Left cardiac atrium (tissue), 4 donors: ENCODE results near the gene FAS. TPM values are rescaled to one million over a fixed set of nuclear protein-coding genes. Genes with fewer than 3 reads are reported as not detected.
A peak's percentile ranks its signal among the peaks of the same experiment; 100 is the strongest.
"Not testable (repeated sequence)": the region's sequence is repeated elsewhere in the genome, so short reads cannot be mapped to it uniquely, and the experiment has no call there.

ENCODE experiments used
- ATAC-seq, 2 donors: fragments of 200-7000 bp; cut with Tn5 transposase; one replicate each; pipeline ENCODE4 v1.9.1; 2020; ENCODE audit warnings: mild to moderate bottlenecking in 2 of 2, moderate library complexity in 2 of 2
- DNase-seq: peaks from one replicate; pipeline ENCODE4 v3.0.0-alpha.2; 2020
- intact Hi-C, 2 donors: fragments of 100-400 bp; cut with DNase I; formaldehyde crosslinking; loops; one replicate each; pipeline versions ENCODE4 v1.14.1 to v1.15.1; 2022 to 2023
- total RNA-seq, 2 donors: library from RNA; stranded (reverse); fragmentation: NEBNext Ultra II Directional; extraction: Animal tissue kit (Norgen Biotek cat#: 25700); gene quantifications; one replicate each; pipeline ENCODE4 v1.2.1, GENCODE V29; 2021
- donor health status: DM: no; HTN: yes; CAD: no.
- donor health status: DM: no; HTN: yes; CAD: no; lungs with severe emphysema.
- donor health status: DM: yes; HTN: yes; CAD: no.
- donor health status: Dilated cardiomyopathy.

Gene FAS
- total RNA-seq, 2 donors from 2014 or later, result 6.6 to 8.1 TPM

DNA sequence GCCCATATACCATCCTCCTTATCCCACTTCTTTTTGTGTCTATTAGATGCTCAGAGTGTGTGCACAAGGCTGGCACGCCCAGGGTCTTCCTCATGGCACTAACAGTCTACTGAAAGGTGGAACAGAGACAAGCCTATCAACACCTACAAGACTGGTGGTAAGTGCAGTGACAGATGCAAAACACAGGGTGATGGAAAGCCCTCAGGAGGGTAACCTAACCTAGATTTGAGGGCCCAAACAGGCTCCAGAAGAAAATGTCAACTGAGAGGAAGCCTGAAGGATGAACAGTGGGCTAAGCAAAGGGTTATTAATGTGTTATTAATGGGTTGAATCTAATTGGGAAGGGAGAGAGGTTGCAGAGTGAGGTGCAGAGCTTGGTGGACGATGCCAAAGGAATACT is 1.2 kb upstream of the FAS start:
- intact Hi-C loops, result loop anchor here (5.0 kb wide), 1 partner anchor 152 kb away; no protein-coding TSS in a partner anchor

DNA sequence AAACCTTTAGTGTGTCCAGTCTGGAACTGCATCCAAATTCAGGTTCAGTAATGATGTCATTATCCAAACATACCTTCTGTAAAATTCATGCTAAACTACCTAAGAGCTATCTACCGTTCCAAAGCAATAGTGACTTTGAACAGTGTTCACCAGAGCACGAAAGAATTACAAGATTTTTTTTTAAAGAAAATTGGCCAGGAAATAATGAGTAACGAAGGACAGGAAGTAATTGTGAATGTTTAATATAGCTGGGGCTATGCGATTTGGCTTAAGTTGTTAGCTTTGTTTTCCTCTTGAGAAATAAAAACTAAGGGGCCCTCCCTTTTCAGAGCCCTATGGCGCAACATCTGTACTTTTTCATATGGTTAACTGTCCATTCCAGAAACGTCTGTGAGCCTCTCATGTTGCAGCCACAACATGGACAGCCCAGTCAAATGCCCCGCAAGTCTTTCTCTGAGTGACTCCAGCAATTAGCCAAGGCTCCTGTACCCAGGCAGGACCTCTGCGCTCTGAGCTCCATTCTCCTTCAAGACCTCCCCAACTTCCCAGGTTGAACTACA is 694 bp upstream of the FAS start:
- DNase-seq (no peak), ATAC-seq (peak; percentile 25 to 45)
- intact Hi-C loops, result loop anchor here (5.0 kb wide), 2 partner anchors 53 to 153 kb away; no protein-coding TSS in a partner anchor

More for the DNA sequence above, 1.2 kb upstream of the FAS start:
- ATAC-seq, result no peak
- no peak for DNase-seq

DNA sequence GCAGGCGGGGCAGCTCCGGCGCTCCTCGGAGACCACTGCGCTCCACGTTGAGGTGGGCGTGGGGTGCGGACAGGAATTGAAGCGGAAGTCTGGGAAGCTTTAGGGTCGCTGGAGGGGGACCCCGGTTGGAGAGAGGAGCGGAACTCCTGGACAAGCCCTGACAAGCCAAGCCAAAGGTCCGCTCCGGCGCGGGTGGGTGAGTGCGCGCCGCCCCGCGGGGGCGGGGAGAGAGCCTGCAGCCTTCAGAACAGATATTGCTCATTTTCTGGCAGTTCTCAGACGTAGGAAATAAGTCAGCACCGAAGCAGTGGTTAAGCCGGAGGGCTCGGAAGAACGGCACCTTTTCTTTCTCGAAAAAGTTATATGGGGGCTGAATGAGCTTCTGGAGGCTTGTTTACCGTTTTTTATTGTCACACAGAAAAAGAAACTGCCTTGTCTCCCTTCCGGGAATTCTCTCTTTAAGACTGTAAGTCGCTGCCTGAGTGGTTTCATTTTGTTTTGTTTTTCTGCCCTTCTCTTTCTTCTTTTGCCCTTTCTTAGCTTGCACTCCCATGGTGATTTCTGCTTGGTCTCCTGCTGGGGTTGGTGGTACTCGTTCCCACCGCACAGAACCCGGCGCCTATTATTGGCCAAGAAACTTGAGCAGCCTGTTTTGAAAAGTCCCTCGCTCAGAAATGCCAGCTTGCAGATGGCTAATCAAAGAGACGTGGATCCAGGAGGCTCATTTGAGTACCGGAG is 732 bp downstream of the FAS start:
- peak; percentile 83 to 87 for ATAC-seq
- intact Hi-C loops, result loop anchor here in 1 of 2 donors (5.0 kb wide), 1 partner anchor 54 kb away; no protein-coding TSS in a partner anchor
- peak; percentile 79 for DNase-seq

DNA sequence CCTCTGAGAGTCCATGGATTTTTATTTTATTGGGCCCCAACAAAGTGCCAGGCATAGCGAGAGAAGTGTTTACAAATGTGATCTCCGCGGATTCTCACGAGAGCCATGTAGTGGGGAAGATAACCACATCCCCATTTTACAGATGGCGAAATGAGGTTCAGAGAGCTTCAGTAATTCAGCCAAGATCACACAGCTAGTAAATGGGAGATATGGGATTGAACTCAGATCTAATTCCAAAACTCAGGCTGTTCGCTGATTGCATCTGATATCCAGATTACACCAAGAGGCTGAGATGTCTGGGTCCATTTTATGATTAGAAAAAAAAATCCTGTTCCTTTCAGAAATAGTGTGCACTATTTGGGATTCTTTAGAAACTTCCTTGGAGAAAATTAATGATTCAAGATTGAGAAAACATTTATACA is 1.3 kb downstream of the FAS start:
- intact Hi-C loops, result loop anchor here in 1 of 2 donors (5.0 kb wide), 1 partner anchor 55 kb away; no protein-coding TSS in a partner anchor
- DNase-seq, result no peak
- ATAC-seq, result no peak

DNA sequence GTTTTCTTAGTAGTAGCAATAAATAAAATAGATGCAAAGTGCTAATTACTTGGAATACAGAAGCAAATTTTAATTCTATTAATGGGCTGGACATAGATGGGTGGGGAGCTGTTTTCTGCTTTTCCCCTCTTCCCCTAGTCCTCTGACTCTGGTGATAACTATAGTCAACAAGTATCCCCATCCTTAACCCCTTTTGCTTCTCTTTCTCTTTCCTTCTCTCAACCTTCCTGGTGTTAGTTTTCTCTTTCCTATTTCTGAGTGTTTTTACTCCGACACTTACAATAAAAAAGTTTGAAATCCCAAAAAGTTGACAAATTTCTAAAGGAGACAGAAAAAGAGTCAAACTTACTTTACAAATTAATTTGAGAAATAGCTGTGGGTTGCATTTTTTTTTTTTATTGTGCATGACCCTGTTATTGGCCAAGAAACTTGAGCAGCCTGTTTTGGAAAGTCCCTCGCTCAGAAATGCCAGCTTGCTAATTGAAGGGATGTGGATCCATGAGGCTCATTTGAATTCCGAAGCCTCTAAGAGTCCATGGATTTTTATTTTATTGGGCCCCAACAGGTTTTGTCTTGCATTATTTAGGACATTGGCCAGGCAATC is 2.4 kb downstream of the FAS start:
- no peak for DNase-seq
- intact Hi-C loops, result loop anchor here in 1 of 2 donors (5.0 kb wide), 1 partner anchor 56 kb away; no protein-coding TSS in a partner anchor
- no peak for ATAC-seq

DNA sequence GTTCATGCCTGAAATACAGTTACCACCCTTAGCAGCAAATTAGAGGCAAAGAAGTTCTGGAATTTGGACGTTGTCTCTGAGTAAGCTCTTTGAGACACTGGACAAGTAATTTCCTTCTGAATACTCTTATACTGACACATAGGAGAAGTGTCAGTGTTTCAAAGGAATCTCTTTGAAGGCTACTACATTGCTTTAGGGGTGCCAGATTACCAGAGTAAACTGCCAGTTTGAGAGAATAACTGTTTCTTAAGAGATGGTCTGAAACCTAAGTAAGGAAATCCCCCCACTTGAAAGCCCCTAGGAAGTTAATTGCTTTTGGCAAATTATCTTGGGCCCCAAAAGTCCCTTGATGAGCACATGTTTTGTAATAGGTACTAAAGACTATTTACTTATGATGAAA is 3.4 kb downstream of the FAS start:
- ATAC-seq (no peak), DNase-seq (no peak)
- intact Hi-C loops, result loop anchor here in 1 of 2 donors (5.0 kb wide), 1 partner anchor 57 kb away; no protein-coding TSS in a partner anchor

DNA sequence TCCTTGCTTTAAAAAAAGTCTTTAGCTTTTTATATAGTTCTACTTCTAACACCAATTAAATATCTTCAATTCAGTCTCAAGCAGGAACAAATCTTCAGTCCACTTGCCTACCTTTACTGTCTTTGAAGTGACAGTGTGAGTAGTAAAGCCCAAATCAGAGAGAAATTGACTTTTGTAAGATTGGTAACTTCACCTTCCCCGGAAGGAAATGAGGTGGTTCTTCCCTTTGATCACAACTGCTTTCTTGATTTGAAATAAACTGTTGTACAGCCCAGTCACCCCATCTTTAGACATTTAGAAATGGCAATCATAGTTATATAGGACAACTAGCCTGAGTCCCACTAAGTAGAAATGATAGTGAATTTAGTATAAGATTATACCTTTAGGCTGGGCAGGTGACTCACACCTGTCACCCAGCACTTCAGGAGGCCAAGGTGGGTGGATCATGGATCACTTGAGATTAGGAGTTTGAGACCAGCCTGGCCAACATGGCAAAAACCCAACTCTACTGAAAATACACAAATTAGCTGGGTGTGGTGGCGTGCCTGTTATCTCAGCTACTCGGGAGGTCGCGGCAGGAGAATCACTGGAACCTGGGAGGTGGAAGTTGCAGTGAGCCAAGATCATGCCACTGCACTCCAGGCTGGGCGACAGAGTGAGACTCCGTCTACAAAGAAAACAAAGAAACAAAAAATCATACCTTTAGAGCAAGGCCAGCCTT is 4.7 kb downstream of the FAS start:
- intact Hi-C loops, result no loop called here
- ATAC-seq, result no peak
- no peak for DNase-seq

DNA sequence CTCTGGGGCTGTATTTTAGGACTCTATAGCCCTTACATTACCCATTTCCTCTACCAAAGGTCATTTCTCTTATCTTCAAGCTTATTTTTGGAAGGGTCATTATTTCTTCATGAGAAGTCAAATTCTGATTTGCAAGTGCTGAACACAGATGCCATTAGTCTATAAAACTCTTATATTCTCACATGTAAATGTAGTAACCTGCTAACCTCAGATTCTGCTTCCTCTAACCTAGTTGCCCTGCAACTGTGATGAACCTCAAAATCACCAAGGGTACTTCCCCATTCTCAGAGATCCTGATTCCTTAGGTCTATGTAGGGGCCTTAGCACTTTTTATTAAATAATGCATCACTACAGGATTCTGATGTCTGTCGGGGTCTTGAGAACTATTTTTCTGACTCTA is 6.3 kb downstream of the FAS start:
- ATAC-seq (no peak), DNase-seq (no peak)
- intact Hi-C loops, result no loop called here

DNA sequence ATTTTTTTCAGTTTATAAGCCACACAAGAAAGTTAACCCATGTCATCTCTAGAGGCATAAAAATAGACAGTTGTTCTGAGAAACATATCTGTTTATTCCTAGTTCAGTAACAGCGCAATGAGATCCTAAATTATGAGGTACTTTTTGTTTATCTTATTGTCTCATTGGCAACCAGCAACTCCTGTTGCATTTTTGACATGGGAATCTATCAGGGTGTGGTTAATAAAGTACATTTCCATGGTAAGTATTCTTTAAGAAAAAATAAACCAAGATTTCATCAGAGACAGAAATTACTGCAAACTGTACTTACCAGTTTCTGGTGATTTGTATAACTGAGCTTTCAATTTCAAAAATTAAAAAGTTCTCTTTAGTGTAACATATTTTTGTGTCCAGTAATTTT is 9.0 kb downstream of the FAS start:
- DNase-seq (no peak), ATAC-seq (peak in 1 of 2 donors; percentile 21)
- intact Hi-C loops, result no loop called here

DNA sequence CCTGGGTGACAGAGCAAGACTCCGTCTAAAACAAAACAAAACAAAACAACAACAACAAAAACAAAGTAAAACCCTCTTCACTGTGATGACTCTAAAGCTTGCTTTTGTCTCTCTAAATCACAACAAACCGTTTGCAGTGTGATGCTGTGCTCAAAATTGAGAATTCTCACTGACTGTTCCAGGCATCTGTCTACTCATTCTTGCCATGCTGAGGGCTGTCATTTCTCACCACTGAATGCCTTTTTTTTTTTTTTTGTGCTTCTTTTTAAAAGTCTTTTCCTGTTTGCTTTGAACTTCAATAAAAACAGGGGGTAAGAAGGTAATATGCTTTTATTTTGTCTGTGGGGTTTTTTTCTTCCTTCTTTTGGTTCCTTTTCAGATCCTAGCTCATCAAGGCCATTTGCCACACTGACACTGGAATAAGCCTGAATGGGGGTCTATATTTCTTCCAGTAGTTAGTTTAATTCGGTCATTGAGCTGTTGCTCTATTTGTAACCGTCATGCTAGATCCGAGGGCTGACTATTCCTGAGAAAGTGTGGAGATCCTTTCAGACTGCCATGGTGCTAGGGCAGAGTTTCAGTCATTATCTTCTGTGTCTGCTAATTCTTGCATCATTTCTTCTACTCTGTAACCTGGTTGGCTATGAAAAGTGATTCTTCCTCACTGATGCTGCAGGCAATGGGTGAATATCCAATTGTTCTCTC is 10.6 kb downstream of the FAS start:
- intact Hi-C loops, result no loop called here
- DNase-seq (no peak), ATAC-seq (peak; percentile 39 to 45)

DNA sequence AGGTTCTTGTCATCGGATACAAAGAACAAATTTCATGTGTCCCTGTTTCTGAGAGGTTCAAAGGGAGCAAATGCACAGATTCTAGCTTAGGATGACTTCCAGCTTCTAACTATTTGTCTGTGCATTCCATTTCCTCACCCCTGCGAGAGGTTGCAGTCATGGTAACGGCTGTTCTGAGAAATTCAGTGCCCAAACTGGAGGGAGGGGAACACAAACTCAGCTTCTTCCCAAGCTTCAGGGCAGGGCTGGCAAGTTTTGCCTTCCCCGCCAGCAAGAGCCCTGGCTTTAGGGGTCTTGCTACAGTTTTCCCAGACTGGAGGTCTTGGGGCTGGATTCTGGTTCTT is 11.1 kb downstream of the FAS start:
- ATAC-seq, result peak; percentile 43 to 48
- DNase-seq, result no peak
- intact Hi-C loops, result no loop called here

DNA sequence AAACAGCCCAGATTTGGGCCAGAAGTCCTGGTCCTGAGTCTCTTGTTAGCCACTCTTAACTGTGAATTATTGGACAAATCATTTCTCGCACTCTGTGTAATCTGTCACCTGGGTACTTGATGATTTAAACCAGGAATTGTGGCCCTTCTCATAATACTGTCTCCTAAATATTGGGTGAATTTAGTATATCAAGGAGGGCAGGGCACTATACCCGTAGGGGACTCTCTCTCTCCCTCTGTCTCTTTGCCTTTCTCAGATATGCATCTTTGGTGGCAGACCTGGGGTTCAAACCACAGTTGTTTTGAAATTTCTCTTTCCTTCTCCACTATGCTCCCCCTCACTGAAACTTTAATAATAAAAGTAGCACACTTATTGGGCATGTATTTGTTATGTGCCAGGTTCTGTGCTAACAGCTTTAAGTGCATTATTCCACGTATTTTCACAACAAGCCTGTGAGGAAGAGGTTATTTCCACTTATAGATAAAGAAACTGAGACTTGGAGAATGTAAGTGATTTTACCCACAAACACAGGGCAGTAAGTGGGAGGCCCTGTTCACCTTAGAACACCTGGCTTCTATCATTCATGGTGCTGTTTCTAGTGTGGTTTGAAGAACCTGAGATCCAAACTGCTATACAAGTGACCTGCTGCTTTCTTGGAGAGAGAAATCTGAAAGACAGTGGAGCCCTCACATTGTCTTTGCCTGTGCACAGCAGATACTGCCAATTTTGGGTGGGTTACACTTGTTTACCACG is 11.8 kb downstream of the FAS start:
- intact Hi-C loops, result no loop called here
- no peak for DNase-seq
- no peak for ATAC-seq

DNA sequence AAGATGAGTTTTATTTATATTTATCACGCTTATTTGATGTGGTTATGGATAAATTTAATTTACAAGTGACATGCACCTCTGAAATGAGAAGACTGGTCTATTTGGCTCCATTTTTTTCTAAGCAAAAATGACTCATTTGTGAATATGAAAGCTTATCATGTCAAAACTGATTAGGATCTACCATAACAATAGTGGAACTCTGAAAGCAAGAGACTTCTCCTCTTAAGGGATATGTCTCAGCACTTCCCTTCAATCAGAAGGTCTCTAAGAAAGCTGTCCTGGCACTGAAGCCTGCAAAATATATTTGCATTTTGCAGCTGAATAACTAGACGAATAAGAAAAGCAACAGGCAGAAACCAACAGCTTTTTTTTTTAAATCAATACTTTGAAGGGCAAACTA is 12.7 kb downstream of the FAS start:
- DNase-seq (no peak), ATAC-seq (no peak)
- intact Hi-C loops, result no loop called here

DNA sequence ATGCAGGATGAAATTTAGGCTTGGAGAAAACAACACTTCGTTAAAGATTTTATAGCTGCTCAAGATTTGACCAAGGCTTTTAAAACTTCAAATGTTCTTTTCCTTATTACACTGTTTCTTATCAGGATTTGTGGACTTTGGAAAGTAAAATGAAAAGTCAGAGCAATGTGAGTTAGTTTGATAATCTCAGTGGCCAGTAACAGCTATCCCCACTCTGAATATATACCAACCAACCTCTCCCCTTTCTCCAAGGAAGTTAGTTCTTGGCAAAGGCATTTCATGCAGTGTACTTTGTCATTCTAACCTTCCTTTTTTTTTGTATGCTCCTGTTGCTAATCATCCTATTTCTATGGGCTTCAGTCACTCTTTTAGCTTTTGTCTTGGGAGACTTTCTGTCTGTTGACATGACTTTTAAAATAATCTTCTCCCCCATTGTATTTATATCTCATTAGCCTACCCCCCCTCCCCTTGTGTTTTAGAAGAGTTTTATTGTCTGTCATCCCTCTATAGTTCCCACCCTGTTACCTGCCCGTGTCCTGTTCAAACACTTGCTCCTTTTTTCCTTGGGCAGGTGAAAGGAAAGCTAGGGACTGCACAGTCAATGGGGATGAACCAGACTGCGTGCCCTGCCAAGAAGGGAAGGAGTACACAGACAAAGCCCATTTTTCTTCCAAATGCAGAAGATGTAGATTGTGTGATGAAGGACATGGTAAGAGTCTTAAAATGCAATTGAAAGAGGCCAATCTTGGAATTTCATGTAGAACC is 16.7 kb downstream of the FAS start:
- no peak for DNase-seq
- intact Hi-C loops, result no loop called here
- ATAC-seq, result no peak

DNA sequence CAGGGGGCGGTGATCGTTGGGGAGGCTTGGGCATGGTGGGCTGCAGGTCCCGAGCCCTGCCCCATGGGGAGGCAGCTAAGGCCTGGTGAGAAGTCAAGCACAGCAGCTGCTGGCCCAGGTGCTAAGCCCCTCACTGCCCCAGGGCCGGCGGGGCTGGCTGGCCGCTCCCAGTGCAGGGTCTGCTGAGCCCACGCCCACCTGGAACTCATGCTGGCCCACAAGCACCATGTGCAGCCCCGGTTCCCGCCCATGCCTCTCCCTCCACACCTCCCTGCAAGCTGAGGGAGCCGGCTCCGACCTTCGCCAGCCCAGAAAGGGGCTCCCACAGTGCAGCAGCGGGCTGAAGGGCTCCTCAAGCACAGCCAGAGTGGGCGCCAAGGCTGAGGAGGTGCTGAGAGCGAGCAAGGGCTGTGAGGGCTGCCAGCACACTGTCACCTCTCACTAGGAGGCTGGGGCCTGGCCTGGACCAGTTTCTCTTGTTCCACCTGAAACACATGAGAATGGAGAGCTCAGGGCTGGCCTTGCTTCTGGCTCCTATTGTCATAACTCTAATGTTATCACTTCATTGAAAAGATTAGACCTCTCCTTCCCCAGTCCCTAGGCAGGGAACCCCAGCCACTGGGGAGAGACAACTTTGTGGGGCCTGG is 28.2 kb downstream of the FAS start:
- intact Hi-C loops, DNase-seq, ATAC-seq: not testable (repeated sequence)

DNA sequence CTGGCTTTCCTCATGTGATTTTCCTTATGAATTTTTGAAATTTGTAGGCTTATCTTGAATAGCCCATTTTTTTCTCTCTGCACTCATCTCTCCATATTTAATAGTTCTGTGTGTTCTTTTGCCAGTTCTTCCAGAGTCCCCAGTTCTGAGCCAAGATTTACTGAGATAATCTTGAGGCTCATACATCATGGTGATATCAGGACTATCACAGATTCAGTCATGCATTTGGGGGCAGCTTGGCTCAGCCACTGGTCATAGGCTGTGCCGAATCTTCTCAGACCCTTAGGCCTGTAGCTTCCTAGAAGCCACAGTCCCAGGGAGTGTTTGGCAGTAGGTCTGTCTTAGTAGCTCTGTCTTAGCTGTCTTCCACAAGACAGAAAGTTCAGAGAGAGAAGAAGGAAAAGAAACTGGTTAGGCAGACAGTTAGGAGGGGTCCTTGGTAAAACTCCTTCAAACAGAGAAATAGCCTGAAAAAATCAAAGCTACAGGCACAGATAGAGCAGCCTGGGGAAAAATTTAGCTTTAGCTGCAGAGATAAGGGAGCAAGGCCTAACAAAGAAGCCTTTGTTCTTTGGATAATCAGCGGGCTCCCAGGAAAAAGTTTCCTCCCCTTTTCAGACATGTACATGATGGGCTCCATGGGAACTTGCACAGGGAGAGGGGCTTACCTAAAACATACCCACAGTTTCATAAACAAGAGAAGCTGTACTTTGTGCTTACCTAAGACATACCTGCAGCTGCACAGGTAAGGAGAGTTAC is 29.1 kb downstream of the FAS start:
- no peak for DNase-seq
- no peak for ATAC-seq
- intact Hi-C loops, result no loop called here
